ENCODE data around the gene FNDC3A. TPM values are rescaled to one million over a fixed set of nuclear protein-coding genes. Genes with fewer than 3 reads are reported as not detected.
"Not testable (repeated sequence)": the region's sequence is repeated elsewhere in the genome, so short reads cannot be mapped to it uniquely, and the experiment has no call there.

FNDC3A gene
- total RNA-seq, 1 donor from 2014 or later, result 40.7 TPM

DNA sequence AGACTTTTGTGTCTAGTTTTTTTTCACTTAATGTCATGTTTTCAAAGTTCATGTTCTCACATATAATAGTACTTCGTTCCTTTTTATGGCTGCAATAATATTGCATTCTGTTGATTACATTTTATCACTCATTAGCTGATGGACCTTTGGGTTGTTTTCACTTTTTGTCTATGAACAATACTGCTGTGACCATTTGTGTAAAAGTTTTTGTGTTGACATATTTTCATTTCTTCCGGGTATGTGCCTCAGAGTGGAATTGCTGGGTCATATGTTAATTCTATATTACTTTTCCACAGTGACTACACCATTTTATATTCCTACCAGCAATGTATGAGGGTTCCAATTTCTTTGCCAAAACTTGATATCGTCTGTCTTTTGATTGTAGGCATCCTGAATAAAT is 158.6 kb downstream of the FNDC3A start:
- DNase-seq (ENCODE audit: low spot score), result no peak

- not testable (repeated sequence) for DNase-seq (ENCODE audit: low spot score)
Measured at GRCh38 chr13:49137138-49137643, 161.5 kb downstream of the FNDC3A start.

- DNase-seq (ENCODE audit: low spot score), result no peak
Measured at GRCh38 chr13:49140910-49141611, 165.3 kb downstream of the FNDC3A start.

- DNase-seq (ENCODE audit: low spot score), result no peak
Measured at GRCh38 chr13:49146950-49147355, 171.2 kb downstream of the FNDC3A start.

GRCh38 chr13:49148405-49148804 is 172.7 kb downstream of the FNDC3A start:
- DNase-seq (ENCODE audit: low spot score), result no peak

DNA sequence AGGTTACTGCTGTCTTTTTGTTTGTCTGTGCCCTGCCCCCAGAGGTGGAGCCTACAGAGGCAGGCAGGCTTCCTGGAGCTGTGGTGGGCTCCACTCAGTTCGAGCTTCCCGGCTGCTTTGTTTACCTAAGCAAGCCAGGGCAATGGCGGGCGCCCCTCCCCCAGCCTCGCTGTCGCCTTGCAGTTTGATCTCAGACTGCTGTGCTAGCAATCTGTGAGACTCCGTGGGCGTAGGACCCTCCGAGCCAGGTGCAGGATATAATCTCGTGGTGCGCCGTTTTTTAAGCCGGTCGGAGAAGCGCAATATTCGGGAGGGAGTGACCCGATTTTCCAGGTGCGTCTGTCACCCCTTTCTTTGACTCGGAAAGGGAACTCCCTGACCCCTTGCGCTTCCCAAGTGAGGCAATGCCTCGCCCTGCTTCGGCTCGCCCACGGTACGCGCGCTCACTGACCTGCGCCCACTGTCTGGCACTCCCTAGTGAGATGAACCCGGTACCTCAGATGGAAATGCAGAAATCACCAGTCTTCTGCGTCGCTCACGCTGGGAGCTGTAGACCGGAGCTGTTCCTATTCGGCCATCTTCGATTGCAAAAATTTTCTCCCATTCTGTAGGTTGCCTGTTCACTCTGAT is 182.4 kb downstream of the FNDC3A start:
- DNase-seq (ENCODE audit: low spot score), result not testable (repeated sequence)

GRCh38 chr13:49163162-49163561 is 187.4 kb downstream of the FNDC3A start:
- DNase-seq (ENCODE audit: low spot score), result not testable (repeated sequence)

GRCh38 chr13:49164712-49165111 is 189.0 kb downstream of the FNDC3A start:
- no peak for DNase-seq (ENCODE audit: low spot score)

DNA sequence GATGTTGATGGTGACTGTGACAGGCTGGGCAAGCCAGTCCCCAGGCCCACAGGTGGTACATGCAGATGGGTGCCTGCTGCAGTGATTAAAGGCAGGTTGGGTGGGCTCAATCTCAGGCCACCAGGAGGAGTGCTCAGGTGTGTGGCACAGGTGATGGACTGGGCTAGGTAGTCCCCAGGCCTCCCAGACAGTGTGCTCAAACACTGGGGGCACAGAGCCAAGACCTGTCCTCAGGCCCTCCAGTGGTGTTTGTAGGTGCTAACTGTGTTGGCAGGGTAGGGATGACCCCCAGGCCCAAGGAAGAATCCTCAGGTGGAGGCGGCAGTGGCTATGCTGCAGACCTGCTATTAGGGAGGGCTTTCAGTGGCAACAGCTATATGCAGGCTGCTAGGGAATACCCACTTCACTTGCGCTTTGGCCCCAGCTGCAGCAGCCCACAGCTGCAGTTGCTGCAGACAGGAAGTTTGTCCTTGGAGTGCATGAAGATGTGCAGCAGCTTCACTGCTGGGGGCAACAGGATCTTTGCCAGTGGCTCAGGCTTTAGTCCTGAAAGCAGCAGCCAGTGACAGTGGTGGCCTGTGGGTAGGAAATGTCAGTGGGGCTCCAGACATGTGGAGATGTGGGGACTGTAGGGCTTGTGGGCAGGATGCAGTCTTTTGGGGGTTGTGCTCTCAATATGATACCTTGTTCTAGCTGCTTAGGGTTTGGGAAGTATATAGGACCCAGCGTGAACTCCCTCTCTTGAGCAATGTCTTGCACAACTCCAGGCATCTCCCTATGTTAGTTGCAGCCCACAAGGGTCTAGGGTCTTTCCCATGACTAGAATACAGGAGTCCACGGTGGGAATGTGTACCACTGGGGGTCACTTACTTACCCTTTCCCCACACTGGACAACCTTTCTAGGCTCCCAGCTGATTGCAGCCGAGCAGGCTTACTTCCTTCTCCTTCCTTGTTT is 190.4 kb downstream of the FNDC3A start:
- no peak for DNase-seq (ENCODE audit: low spot score)

GRCh38 chr13:49171359-49171758 is 195.6 kb downstream of the FNDC3A start:
- no peak for DNase-seq (ENCODE audit: low spot score)

- no peak for DNase-seq (ENCODE audit: low spot score)
Measured at GRCh38 chr13:49183672-49184325, 208.1 kb downstream of the FNDC3A start.

GRCh38 chr13:49184621-49185020 is 208.9 kb downstream of the FNDC3A start:
- no peak for DNase-seq (ENCODE audit: low spot score)

- DNase-seq (ENCODE audit: low spot score), result no peak
Measured at GRCh38 chr13:49185264-49185663, 209.6 kb downstream of the FNDC3A start.

GRCh38 chr13:49190901-49191300 is 215.2 kb downstream of the FNDC3A start:
- DNase-seq (ENCODE audit: low spot score), result no peak

DNA sequence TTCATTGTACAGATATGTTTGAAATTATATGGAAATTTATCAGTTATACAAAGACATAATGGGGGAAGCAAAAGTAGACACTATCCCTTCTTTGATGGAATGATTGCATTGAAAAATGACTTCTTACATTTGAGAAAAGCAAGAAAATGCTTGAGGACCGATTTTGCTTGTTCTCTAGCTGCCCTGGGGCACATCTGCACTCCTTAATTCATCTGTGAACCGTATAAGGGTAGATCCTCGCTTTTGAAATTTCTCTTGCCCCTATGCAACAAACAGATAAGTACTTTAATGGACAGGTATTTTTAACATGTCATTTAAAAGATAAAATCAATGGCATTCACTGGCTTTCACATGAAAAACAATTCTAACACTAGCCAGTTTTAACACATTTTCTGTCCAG is 230.9 kb downstream of the FNDC3A start:
- no peak for DNase-seq (ENCODE audit: low spot score)

GRCh38 chr13:49208619-49209018 is 232.9 kb downstream of the FNDC3A start:
- DNase-seq (ENCODE audit: low spot score), result no peak

DNA sequence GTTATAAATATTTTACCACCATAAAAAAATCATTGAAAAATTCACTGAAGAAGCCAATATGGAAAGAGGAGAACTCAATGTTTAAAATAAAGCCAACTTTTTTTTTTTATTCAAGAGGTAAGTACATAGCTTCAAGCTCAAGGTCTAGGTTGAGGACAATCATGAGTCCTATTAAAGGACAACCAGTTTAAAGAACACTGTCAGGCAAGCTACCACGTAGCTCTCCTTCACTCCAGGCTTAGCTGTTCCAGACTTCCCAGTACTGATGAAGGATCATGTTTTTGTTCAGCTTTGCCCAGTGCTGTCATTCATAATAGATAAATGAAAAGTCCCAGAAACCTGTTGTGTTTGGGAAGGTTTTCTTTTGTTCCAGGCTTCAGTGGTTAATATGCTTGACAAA is 234.4 kb downstream of the FNDC3A start:
- no peak for DNase-seq (ENCODE audit: low spot score)

GRCh38 chr13:49210669-49211068 is 235.0 kb downstream of the FNDC3A start:
- DNase-seq (ENCODE audit: low spot score), result no peak

GRCh38 chr13:49213539-49213938 is 237.8 kb downstream of the FNDC3A start:
- no peak for DNase-seq (ENCODE audit: low spot score)

- no peak for DNase-seq (ENCODE audit: low spot score)
Measured at GRCh38 chr13:49213997-49214916, 238.5 kb downstream of the FNDC3A start.

Measured in mesenteric fat pad (tissue), 1 donor.